ENCODE results near the gene ADARB1.

DNA sequence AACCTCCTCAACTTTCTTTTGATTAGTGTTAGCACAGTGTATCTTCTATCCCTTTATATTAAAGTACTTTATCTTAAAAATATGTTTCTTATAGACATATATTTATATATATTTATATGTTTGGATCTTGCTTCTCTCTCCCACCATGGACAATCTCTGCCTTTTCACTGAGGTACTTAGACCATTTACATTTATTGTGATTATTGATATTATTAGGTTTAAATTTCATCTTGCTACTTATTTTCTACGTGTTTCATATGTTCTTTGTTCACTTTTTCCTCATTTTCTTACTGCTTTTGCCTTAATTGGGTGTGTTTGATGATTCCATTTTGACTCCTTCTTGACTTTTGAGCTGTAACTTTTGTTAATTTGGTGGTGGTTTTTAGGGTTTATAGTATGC, 142.6 kb downstream of the ADARB1 start:
- no peak for TF ChIP-seq POLR2AphosphoS5 (IDR thresholded peaks at IDR 0.05; ENCODE audit: low read depth)
- TF ChIP-seq, protein P1, sequence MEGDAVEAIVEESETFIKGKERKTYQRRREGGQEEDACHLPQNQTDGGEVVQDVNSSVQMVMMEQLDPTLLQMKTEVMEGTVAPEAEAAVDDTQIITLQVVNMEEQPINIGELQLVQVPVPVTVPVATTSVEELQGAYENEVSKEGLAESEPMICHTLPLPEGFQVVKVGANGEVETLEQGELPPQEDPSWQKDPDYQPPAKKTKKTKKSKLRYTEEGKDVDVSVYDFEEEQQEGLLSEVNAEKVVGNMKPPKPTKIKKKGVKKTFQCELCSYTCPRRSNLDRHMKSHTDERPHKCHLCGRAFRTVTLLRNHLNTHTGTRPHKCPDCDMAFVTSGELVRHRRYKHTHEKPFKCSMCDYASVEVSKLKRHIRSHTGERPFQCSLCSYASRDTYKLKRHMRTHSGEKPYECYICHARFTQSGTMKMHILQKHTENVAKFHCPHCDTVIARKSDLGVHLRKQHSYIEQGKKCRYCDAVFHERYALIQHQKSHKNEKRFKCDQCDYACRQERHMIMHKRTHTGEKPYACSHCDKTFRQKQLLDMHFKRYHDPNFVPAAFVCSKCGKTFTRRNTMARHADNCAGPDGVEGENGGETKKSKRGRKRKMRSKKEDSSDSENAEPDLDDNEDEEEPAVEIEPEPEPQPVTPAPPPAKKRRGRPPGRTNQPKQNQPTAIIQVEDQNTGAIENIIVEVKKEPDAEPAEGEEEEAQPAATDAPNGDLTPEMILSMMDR (conservative IDR thresholded peaks at IDR 0.05; ENCODE audit: low read depth in 2 of 2), result no peak
- no peak for TF ChIP-seq EZH2 (IDR thresholded peaks at IDR 0.05; ENCODE audit: low read depth, unreplicated experiment)
- no peak for TF ChIP-seq EZH2phosphoT487 (IDR thresholded peaks at IDR 0.05; ENCODE audit: unreplicated experiment)
- TF ChIP-seq, protein P2, sequence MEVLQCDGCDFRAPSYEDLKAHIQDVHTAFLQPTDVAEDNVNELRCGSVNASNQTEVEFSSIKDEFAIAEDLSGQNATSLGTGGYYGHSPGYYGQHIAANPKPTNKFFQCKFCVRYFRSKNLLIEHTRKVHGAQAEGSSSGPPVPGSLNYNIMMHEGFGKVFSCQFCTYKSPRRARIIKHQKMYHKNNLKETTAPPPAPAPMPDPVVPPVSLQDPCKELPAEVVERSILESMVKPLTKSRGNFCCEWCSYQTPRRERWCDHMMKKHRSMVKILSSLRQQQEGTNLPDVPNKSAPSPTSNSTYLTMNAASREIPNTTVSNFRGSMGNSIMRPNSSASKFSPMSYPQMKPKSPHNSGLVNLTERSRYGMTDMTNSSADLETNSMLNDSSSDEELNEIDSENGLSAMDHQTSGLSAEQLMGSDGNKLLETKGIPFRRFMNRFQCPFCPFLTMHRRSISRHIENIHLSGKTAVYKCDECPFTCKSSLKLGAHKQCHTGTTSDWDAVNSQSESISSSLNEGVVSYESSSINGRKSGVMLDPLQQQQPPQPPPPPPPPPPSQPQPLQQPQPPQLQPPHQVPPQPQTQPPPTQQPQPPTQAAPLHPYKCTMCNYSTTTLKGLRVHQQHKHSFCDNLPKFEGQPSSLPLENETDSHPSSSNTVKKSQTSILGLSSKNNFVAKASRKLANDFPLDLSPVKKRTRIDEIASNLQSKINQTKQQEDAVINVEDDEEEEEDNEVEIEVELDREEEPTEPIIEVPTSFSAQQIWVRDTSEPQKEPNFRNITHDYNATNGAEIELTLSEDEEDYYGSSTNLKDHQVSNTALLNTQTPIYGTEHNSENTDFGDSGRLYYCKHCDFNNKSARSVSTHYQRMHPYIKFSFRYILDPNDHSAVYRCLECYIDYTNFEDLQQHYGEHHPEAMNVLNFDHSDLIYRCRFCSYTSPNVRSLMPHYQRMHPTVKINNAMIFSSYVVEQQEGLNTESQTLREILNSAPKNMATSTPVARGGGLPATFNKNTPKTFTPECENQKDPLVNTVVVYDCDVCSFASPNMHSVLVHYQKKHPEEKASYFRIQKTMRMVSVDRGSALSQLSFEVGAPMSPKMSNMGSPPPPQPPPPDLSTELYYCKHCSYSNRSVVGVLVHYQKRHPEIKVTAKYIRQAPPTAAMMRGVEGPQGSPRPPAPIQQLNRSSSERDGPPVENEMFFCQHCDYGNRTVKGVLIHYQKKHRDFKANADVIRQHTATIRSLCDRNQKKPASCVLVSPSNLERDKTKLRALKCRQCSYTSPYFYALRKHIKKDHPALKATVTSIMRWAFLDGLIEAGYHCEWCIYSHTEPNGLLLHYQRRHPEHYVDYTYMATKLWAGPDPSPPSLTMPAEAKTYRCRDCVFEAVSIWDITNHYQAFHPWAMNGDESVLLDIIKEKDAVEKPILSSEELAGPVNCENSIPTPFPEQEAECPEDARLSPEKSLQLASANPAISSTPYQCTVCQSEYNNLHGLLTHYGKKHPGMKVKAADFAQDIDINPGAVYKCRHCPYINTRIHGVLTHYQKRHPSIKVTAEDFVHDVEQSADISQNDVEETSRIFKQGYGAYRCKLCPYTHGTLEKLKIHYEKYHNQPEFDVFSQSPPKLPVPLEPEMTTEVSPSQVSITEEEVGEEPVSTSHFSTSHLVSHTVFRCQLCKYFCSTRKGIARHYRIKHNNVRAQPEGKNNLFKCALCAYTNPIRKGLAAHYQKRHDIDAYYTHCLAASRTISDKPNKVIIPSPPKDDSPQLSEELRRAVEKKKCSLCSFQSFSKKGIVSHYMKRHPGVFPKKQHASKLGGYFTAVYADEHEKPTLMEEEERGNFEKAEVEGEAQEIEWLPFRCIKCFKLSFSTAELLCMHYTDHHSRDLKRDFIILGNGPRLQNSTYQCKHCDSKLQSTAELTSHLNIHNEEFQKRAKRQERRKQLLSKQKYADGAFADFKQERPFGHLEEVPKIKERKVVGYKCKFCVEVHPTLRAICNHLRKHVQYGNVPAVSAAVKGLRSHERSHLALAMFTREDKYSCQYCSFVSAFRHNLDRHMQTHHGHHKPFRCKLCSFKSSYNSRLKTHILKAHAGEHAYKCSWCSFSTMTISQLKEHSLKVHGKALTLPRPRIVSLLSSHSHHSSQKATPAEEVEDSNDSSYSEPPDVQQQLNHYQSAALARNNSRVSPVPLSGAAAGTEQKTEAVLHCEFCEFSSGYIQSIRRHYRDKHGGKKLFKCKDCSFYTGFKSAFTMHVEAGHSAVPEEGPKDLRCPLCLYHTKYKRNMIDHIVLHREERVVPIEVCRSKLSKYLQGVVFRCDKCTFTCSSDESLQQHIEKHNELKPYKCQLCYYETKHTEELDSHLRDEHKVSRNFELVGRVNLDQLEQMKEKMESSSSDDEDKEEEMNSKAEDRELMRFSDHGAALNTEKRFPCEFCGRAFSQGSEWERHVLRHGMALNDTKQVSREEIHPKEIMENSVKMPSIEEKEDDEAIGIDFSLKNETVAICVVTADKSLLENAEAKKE (CRISPR knock-in tag; IDR thresholded peaks at IDR 0.05), result no peak
- TF ChIP-seq, protein P3, sequence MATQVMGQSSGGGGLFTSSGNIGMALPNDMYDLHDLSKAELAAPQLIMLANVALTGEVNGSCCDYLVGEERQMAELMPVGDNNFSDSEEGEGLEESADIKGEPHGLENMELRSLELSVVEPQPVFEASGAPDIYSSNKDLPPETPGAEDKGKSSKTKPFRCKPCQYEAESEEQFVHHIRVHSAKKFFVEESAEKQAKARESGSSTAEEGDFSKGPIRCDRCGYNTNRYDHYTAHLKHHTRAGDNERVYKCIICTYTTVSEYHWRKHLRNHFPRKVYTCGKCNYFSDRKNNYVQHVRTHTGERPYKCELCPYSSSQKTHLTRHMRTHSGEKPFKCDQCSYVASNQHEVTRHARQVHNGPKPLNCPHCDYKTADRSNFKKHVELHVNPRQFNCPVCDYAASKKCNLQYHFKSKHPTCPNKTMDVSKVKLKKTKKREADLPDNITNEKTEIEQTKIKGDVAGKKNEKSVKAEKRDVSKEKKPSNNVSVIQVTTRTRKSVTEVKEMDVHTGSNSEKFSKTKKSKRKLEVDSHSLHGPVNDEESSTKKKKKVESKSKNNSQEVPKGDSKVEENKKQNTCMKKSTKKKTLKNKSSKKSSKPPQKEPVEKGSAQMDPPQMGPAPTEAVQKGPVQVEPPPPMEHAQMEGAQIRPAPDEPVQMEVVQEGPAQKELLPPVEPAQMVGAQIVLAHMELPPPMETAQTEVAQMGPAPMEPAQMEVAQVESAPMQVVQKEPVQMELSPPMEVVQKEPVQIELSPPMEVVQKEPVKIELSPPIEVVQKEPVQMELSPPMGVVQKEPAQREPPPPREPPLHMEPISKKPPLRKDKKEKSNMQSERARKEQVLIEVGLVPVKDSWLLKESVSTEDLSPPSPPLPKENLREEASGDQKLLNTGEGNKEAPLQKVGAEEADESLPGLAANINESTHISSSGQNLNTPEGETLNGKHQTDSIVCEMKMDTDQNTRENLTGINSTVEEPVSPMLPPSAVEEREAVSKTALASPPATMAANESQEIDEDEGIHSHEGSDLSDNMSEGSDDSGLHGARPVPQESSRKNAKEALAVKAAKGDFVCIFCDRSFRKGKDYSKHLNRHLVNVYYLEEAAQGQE (IDR thresholded peaks at IDR 0.05; ENCODE audit: unreplicated experiment), result no peak
- TF ChIP-seq JUNB (IDR thresholded peaks at IDR 0.05; ENCODE audit: unreplicated experiment), result no peak
- TF ChIP-seq CREB1 (CRISPR knock-in tag; IDR thresholded peaks at IDR 0.05; ENCODE audit: low read depth), result no peak
- no peak for TF ChIP-seq ZNF114 (CRISPR knock-in tag; IDR thresholded peaks at IDR 0.05)
